ENCODE measurements around the gene WWC2.

Gene WWC2

DNA sequence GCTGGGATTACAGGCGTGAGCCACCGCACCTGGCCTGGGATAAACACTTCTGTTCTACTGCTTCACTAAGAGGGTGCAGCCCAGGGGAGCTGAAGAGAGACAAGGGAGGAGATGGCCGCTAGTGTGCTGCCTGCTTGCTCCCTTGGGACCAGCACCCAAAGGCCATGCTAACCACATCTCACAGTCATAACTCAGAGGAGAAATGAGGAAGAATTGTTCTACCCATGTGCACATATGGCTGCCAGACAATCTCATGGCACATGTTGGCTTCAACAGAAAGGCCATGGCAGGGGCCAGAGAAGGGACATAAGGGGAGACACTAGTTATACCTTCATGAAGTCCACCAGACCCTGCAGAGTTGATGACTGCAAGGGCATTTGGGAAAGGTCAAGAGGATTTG lies 198.6 kb downstream of the WWC2 start:
- Histone ChIP-seq H3K9me3 (no peaks in the 10 kb centered on the region), H3K27me3 (no peaks in the 10 kb centered on the region), H3K27ac (no peak overlapping the region), H3K4me1 (no peaks in the 10 kb centered on the region), H3K36me3 (peaks cover 24 to 59% (median 35%) of the 10 kb centered on the region in 3 donors), H3K4me3 (no peak overlapping the region)
- TF ChIP-seq, protein P1, sequence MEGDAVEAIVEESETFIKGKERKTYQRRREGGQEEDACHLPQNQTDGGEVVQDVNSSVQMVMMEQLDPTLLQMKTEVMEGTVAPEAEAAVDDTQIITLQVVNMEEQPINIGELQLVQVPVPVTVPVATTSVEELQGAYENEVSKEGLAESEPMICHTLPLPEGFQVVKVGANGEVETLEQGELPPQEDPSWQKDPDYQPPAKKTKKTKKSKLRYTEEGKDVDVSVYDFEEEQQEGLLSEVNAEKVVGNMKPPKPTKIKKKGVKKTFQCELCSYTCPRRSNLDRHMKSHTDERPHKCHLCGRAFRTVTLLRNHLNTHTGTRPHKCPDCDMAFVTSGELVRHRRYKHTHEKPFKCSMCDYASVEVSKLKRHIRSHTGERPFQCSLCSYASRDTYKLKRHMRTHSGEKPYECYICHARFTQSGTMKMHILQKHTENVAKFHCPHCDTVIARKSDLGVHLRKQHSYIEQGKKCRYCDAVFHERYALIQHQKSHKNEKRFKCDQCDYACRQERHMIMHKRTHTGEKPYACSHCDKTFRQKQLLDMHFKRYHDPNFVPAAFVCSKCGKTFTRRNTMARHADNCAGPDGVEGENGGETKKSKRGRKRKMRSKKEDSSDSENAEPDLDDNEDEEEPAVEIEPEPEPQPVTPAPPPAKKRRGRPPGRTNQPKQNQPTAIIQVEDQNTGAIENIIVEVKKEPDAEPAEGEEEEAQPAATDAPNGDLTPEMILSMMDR (IDR thresholded peaks at IDR 0.05): no peak
- intact Hi-C loops (cut with DNase I; ENCODE audit: low total_unique reads): no loop called here
- DNase-seq: no peak

DNA sequence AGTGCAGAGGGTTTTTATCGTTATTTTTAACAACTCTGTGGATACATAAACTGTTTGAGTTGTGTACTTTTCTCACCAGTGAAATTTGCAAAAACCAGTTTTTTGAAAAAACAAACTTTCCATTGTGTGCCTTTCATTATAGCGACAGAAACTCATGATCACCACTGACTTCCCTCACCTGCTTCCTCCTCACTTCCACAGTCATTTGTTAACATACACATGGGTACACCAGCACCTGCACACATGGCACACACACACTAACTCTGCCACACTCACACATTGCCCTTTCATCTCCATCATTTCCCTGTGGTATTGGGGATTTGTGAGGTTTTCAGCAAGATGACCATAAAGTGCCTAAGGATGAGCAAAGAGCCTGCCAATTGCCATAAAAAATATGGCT lies 200.4 kb downstream of the WWC2 start:
- Histone ChIP-seq H3K36me3 (peaks cover 29 to 49% (median 32%) of the 10 kb centered on the region in 3 donors), H3K4me3 (no peak overlapping the region), H3K4me1 (no peaks in the 10 kb centered on the region), H3K27me3 (no peaks in the 10 kb centered on the region), H3K9me3 (no peaks in the 10 kb centered on the region), H3K27ac (no peak overlapping the region)
- TF ChIP-seq, protein P1 (IDR thresholded peaks at IDR 0.05): no peak
- no peak for DNase-seq
- intact Hi-C loops (cut with DNase I; ENCODE audit: low total_unique reads): no loop called here

DNA sequence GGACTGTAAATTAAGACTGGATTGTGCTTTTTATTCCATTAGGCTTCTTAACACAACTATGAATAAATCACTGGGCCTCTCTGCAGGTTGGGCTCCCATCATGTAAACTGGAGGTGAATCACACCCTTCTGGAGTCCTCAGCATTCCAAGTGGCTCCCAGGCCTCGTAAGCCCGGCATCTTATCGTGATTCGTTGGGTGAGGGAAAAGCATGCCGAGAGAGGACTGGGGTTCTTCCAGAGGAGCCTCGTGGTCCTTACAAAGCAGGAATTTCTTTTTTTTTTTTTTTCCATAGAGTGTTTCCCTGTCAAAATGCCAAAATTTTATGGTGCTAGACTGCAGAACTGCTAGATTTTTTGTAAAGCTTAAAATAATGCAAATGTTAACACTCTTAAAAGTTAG lies 201.0 kb downstream of the WWC2 start:
- H3K4me3 ChIP-seq: no peak overlapping the region
- TF ChIP-seq, protein P1 (IDR thresholded peaks at IDR 0.05): no peak
- no peaks in the 10 kb centered on the region for H3K27me3 ChIP-seq
- H3K4me1 ChIP-seq: no peaks in the 10 kb centered on the region
- peaks cover 30 to 42% (median 34%) of the 10 kb centered on the region in 3 donors for H3K36me3 ChIP-seq
- DNase-seq: no peak
- intact Hi-C loops (cut with DNase I; ENCODE audit: low total_unique reads): no loop called here
- H3K9me3 ChIP-seq: no peaks in the 10 kb centered on the region
- H3K27ac ChIP-seq: no peak overlapping the region

DNA sequence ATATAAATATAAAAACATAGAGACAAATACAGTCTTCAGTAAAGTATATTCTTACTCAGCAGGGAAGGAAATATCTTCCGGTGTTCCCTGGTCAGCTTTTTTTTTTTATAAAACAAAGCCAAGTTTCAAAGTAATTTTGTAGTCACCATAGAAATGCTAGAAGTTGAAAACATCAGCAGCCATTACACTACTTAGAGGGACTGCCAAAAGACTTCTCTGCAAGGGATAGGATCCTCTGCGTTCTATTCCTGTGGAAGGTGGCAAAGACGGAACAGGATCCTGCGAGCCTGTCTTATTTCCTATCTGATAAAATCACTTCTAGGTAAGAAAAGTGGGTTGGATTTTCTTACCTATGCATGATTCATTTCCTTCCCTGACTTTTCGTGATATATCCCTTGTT lies 201.6 kb downstream of the WWC2 start:
- no peak overlapping the region for H3K27ac ChIP-seq

DNA sequence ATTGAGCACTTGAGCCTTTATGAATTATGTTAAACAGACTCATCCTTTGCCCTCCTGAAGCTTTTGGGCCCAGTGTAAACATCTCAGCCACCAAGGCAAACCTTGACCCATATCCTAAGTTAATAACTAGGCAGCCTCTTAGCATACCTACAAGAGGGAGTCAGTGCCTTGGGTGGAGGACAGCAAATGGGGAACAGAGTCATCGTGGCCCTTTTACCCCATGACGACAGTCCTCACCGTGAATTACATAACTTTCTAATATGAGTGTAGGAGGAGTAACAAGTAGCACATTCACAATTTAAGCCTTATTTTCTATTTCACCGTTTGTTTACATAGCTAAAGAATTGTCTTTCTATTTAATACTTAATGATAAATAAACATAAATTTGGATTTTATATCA lies 204.2 kb downstream of the WWC2 start:
- H3K36me3 ChIP-seq: peaks cover 16 to 19% (median 19%) of the 10 kb centered on the region in 3 donors
- TF ChIP-seq, protein P1 (IDR thresholded peaks at IDR 0.05): no peak
- intact Hi-C loops (cut with DNase I; ENCODE audit: low total_unique reads): no loop called here
- no peaks in the 10 kb centered on the region for H3K4me1 ChIP-seq
- H3K4me3 ChIP-seq: no peak overlapping the region
- no peaks in the 10 kb centered on the region for H3K9me3 ChIP-seq
- H3K27me3 ChIP-seq: no peaks in the 10 kb centered on the region
- no peak overlapping the region for H3K27ac ChIP-seq
- DNase-seq: no peak

More for the DNA sequence above, 201.6 kb downstream of the WWC2 start:
- Histone ChIP-seq H3K9me3 (no peaks in the 10 kb centered on the region), H3K4me1 (no peaks in the 10 kb centered on the region), H3K4me3 (no peak overlapping the region), H3K36me3 (peaks cover 24 to 37% (median 28%) of the 10 kb centered on the region in 3 donors), H3K27me3 (no peaks in the 10 kb centered on the region)
- no peak for DNase-seq
- intact Hi-C loops (cut with DNase I; ENCODE audit: low total_unique reads): no loop called here
- TF ChIP-seq, protein P1 (IDR thresholded peaks at IDR 0.05): no peak

DNA sequence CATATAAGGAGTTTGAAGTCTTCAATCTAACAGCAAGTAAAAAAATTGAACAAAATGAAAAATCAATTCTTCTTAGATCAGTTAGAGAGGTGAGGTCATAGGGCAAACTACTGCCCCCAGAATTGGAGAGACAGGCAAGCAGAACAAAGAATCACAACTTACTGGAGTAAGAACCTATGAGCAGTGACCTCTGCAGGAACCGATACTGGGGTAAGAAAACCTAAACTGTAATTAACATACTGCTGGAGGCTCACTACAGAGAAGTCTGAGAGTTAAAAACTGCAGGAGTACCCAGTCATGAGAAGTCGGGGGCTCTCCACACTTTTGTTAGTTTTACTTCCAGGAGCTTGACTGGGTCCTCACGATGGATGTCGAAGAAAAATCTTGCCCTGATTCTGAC lies 205.0 kb downstream of the WWC2 start:
- H3K27ac ChIP-seq: no peak overlapping the region
- DNase-seq: no peak
- H3K27me3 ChIP-seq: no peaks in the 10 kb centered on the region
- TF ChIP-seq, protein P1 (IDR thresholded peaks at IDR 0.05): no peak
- H3K4me1 ChIP-seq: no peaks in the 10 kb centered on the region
- peaks cover 11 to 19% (median 16%) of the 10 kb centered on the region in 3 donors for H3K36me3 ChIP-seq
- intact Hi-C loops (cut with DNase I; ENCODE audit: low total_unique reads): no loop called here
- H3K4me3 ChIP-seq: no peak overlapping the region
- no peaks in the 10 kb centered on the region for H3K9me3 ChIP-seq
